Cardiac muscle cell (in vitro differentiated cells and primary cell): Measurements from ENCODE around the gene LRP5. TPM values are rescaled to one million over a fixed set of nuclear protein-coding genes. Genes with fewer than 3 reads are reported as not detected.
"Not testable (repeated sequence)": the region's sequence is repeated elsewhere in the genome, so short reads cannot be mapped to it uniquely, and the experiment has no call there.

ENCODE experiments used
- DNase-seq, 2 donors: peaks; one replicate each; pipeline versions ENCODE4 v3.0.0 to v3.0.0-alpha.2; 2010 to 2017; ENCODE audit warnings: low read depth in 1 of 2, low spot score in 1 of 2
- H3K27ac ChIP-seq: fragments of 200-600 bp; sonication (generic); 2 replicates; pipeline ENCODE4 v1.5.1; 2016
- H3K27me3 ChIP-seq: fragments of 200-600 bp; sonication (generic); 2 replicates; pipeline ENCODE4 v1.6.0; 2016; ENCODE audit warnings: control low read depth
- H3K36me3 ChIP-seq: fragments of 200-600 bp; sonication (generic); 2 replicates; pipeline ENCODE4 v1.5.1; 2016; ENCODE audit warnings: control low read depth
- H3K4me1 ChIP-seq: fragments of 200-600 bp; sonication (generic); 2 replicates; pipeline ENCODE4 v1.8.1; 2017; ENCODE audit warnings: low read depth, mild to moderate bottlenecking, mixed run types
- H3K4me3 ChIP-seq: fragments of 200-600 bp; sonication (generic); 2 replicates; pipeline ENCODE4 v1.5.1; 2016; ENCODE audit warnings: mild to moderate bottlenecking
- H3K9me3 ChIP-seq: fragments of 200-600 bp; sonication (generic); 2 replicates; pipeline ENCODE4 v1.5.1; 2017; ENCODE audit warnings: low read depth, mild to moderate bottlenecking, control low read depth
- CTCF ChIP-seq: IDR thresholded peaks from 2 replicates; pipeline ENCODE4 v1.5.1; 2012; ENCODE audit warnings: low read depth, mild to moderate bottlenecking, low read length
- polyA plus RNA-seq: library from polyadenylated mRNA; unstranded; fragments of >200 nt; fragmentation: Nextera tagmentation; extraction: Ambion mirVana; gene quantifications from 2 replicates; pipeline ENCODE4 v1.2.1, GENCODE V29; 2016
- total RNA-seq: library from RNA; depleted of rRNA; stranded (reverse); fragments of >200 nt; gene quantifications from 2 replicates; pipeline ENCODE4 v1.2.3, GENCODE V29; 2016

The LRP5 gene
- total and polyA plus RNA-seq, 2 experiments from 2014 or later = 29.1 to 245 TPM

GRCh38 chr11:68450711-68451110 is 138.3 kb downstream of the LRP5 start:
- no peak for TF ChIP-seq CTCF
- Histone ChIP-seq H3K4me3 (no peak overlapping the region), H3K9me3 (no peaks in the 10 kb centered on the region), H3K27me3 (no peaks in the 10 kb centered on the region), H3K27ac (no peak overlapping the region), H3K4me1 (no peaks in the 10 kb centered on the region), H3K36me3 (peaks cover 2% of the 10 kb centered on the region)
- DNase-seq = no peak

- Histone ChIP-seq H3K27ac (no peak overlapping the region), H3K36me3 (no peaks in the 10 kb centered on the region), H3K9me3 (no peaks in the 10 kb centered on the region), H3K4me3 (no peak overlapping the region), H3K4me1 (no peaks in the 10 kb centered on the region), H3K27me3 (no peaks in the 10 kb centered on the region)
- no peak for TF ChIP-seq CTCF
- DNase-seq = no peak
Measured at GRCh38 chr11:68454767-68455166, 142.4 kb downstream of the LRP5 start.

GRCh38 chr11:68455485-68455884 is 143.1 kb downstream of the LRP5 start:
- H3K4me3 ChIP-seq = no peak overlapping the region

GRCh38 chr11:68457216-68457897 is 145.0 kb downstream of the LRP5 start:
- H3K27ac ChIP-seq = no peak overlapping the region
- H3K4me3 ChIP-seq = no peak overlapping the region
- no peaks in the 10 kb centered on the region for H3K36me3 ChIP-seq
- H3K27me3 ChIP-seq = no peaks in the 10 kb centered on the region
- H3K9me3 ChIP-seq = no peaks in the 10 kb centered on the region
- H3K4me1 ChIP-seq = peaks cover 6% of the 10 kb centered on the region
- no peak for DNase-seq
- TF ChIP-seq CTCF = no peak

More at GRCh38 chr11:68455485-68455884, 143.1 kb downstream of the LRP5 start:
- H3K4me1 ChIP-seq = no peaks in the 10 kb centered on the region
- TF ChIP-seq CTCF = no peak
- no peaks in the 10 kb centered on the region for H3K36me3 ChIP-seq
- no peaks in the 10 kb centered on the region for H3K27me3 ChIP-seq
- H3K27ac ChIP-seq = no peak overlapping the region
- no peak for DNase-seq
- H3K9me3 ChIP-seq = no peaks in the 10 kb centered on the region

- Histone ChIP-seq H3K36me3 (no peaks in the 10 kb centered on the region), H3K9me3 (no peaks in the 10 kb centered on the region), H3K27me3 (no peaks in the 10 kb centered on the region), H3K4me1 (peaks cover 12% of the 10 kb centered on the region), H3K4me3 (no peak overlapping the region), H3K27ac (no peak overlapping the region)
- no peak for DNase-seq
- TF ChIP-seq CTCF = no peak
Measured at GRCh38 chr11:68457898-68458249, 145.5 kb downstream of the LRP5 start.

- not testable (repeated sequence) for H3K36me3 ChIP-seq, DNase-seq
- peaks cover 16% of the 10 kb centered on the region for H3K4me1 ChIP-seq
Measured at GRCh38 chr11:68458340-68458739, 145.9 kb downstream of the LRP5 start.

More at GRCh38 chr11:68458340-68458739, 145.9 kb downstream of the LRP5 start:
- not testable (repeated sequence) for H3K9me3 ChIP-seq, H3K4me3 ChIP-seq, H3K27ac ChIP-seq, H3K27me3 ChIP-seq
